Central memory CD8-positive, alpha-beta T cell (primary cell): ENCODE data around the gene MAGEC2.

Experiments
- ATAC-seq: fragments of 150-1000 bp; cut with Tn5 transposase; replicated peaks from 2 replicates; pipeline ENCODE4 v1.10.0; 2022; ENCODE audit warnings: mild to moderate bottlenecking, moderate FRiP score, moderate number of reproducible peaks; ENCODE audit not compliant: poor library complexity, severe bottlenecking; ENCODE audit errors: extremely low read depth
- DNase-seq, 2 donors: peaks; one replicate each; pipeline ENCODE4 v3.0.0; 2021; ENCODE audit warnings: low spot score in 2 of 2
- H3K27ac Mint-ChIP-seq: one replicate; pipeline ENCODE4 v1.8.0; 2022; ENCODE audit warnings: low read depth, mild to moderate bottlenecking, moderate library complexity, mixed read lengths
- H3K27me3 Mint-ChIP-seq: one replicate; pipeline ENCODE4 v1.8.0; 2022; ENCODE audit warnings: mixed read lengths
- H3K36me3 Mint-ChIP-seq: one replicate; pipeline ENCODE4 v1.8.0; 2022; ENCODE audit warnings: mild to moderate bottlenecking, moderate library complexity, mixed read lengths; ENCODE audit not compliant: insufficient read depth
- H3K4me1 Mint-ChIP-seq: one replicate; pipeline ENCODE4 v1.8.0; 2022; ENCODE audit warnings: mixed read lengths
- H3K4me3 Mint-ChIP-seq: one replicate; pipeline ENCODE4 v1.8.0; 2022; ENCODE audit warnings: mild to moderate bottlenecking, moderate library complexity, mixed read lengths
- H3K9me3 Mint-ChIP-seq: one replicate; pipeline ENCODE4 v1.8.0; 2022; ENCODE audit warnings: mixed read lengths

MAGEC2 gene

GRCh38 chrX:142204522-142205433 lies at the start of gene MAGEC2:
Gene MAGEC2, minus strand, starts transcription at chrX:142205290. Its CDS starts 1,303 bp downstream, at chrX:142203987.
- ATAC-seq (no peak), DNase-seq (no peak)
- no peaks in the 10 kb centered on the region for H3K4me1 Mint-ChIP-seq
- H3K36me3 Mint-ChIP-seq: no peaks in the 10 kb centered on the region
- no peaks in the 10 kb centered on the region for H3K9me3 Mint-ChIP-seq
- H3K27ac Mint-ChIP-seq: no peak within 1 kb of the TSS
- no peaks in the 10 kb centered on the region for H3K27me3 Mint-ChIP-seq
- H3K4me3 Mint-ChIP-seq: no peak within 1 kb of the TSS

DNA sequence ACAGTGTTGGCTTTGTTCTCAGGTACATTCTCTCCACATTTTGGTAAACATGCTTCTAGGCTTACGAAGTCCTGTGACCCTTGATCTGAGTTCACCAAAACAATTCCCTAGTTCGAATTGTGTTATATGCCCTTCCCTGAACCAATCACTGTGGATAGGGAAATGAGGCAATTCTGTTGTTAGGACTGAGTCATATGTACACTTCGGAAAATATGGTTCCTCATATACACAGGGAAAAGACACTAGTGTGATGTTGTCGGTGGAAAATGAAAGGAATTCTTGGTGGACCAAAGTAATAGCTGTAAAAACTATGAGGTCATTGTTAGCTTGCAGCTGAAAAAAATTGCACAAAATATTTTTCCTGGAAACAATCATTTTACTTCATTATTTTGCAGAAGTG lies 46.6 kb upstream of the MAGEC2 start:
- Mint-ChIP-seq H3K9me3 (peaks cover 2% of the 10 kb centered on the region), H3K36me3 (no peaks in the 10 kb centered on the region), H3K27ac (no peak overlapping the region), H3K4me1 (no peaks in the 10 kb centered on the region), H3K4me3 (no peak overlapping the region), H3K27me3 (no peaks in the 10 kb centered on the region)
- DNase-seq (no peak), ATAC-seq (no peak)

DNA sequence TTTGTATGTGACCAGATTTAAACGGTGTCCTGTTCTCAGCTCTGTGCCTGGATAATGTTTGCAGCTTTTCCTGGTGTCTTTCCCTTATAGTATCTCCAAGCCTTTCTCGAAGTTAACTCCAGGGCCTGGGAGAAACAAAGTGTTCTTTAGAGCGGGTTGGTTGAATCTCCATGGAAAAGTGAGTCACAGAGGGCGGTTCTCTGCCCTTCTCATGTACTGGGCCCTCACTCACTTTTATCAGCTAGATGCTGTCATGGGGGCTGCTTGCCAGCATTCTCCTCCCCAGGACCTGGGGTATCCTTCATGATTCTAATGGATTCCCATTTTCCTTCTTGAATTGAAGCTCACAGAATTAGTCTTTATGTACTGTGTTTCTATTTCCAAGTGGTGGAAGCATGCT lies 46.1 kb upstream of the MAGEC2 start:
- H3K27me3 Mint-ChIP-seq: no peaks in the 10 kb centered on the region
- no peaks in the 10 kb centered on the region for H3K9me3 Mint-ChIP-seq
- no peak overlapping the region for H3K4me3 Mint-ChIP-seq
- no peak overlapping the region for H3K27ac Mint-ChIP-seq
- DNase-seq (no peak), ATAC-seq (no peak)
- no peaks in the 10 kb centered on the region for H3K4me1 Mint-ChIP-seq
- H3K36me3 Mint-ChIP-seq: no peaks in the 10 kb centered on the region

DNA sequence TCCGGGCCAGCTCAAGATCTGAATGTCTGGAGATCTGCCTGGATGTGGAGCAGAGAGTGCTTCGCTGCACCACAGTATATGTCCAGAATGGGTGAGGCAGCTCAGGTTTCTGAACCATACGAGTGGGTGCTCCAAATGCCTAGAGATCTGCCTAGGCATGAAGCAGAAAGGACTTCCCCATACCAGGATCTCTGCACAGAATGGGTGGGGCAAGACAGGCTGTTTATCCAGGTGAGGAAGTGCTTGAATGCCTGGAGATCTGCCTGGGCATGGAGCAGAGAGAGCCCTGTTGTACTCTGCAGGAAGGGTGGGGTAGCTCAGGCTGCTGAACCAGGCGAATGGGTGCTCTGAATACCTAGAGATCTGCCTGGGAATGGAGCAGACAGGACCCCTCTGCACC lies 45.4 kb upstream of the MAGEC2 start:
- no peak for ATAC-seq
- Mint-ChIP-seq H3K27ac (no peak overlapping the region), H3K4me1 (no peaks in the 10 kb centered on the region), H3K36me3 (no peaks in the 10 kb centered on the region), H3K27me3 (no peaks in the 10 kb centered on the region), H3K4me3 (no peak overlapping the region), H3K9me3 (no peaks in the 10 kb centered on the region)
- DNase-seq: no peak

DNA sequence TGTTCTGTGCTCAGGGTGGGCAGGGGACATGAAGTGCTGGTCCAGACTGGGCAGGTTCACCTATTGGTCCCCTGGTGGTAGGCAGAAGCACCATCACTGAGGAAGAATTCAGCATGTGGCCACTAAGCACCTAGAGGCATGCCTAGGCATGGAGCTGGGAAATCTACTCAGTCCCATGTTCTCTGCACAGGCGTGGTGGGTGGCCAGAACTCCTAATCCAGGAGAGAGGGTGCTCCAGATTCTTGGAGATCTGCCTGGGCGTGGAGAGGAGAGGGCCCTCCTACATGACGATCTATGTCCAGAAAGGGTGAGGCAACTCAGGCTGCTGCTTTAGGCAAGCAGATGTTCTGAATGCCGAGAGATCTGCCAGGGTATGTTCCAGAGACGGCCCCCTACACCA lies 44.6 kb upstream of the MAGEC2 start:
- Mint-ChIP-seq H3K36me3 (no peaks in the 10 kb centered on the region), H3K4me3 (no peak overlapping the region)

GRCh38 chrX:142244568-142244967 lies 39.5 kb upstream of the MAGEC2 start:
- ATAC-seq (no peak), DNase-seq (no peak)
- Mint-ChIP-seq H3K4me3 (no peak overlapping the region), H3K9me3 (no peaks in the 10 kb centered on the region), H3K27ac (no peak overlapping the region), H3K4me1 (no peaks in the 10 kb centered on the region), H3K36me3 (no peaks in the 10 kb centered on the region), H3K27me3 (no peaks in the 10 kb centered on the region)

More for the DNA sequence above, 44.6 kb upstream of the MAGEC2 start:
- Mint-ChIP-seq H3K4me1 (no peaks in the 10 kb centered on the region), H3K9me3 (no peaks in the 10 kb centered on the region), H3K27ac (no peak overlapping the region), H3K27me3 (no peaks in the 10 kb centered on the region)
- ATAC-seq (no peak), DNase-seq (no peak)

DNA sequence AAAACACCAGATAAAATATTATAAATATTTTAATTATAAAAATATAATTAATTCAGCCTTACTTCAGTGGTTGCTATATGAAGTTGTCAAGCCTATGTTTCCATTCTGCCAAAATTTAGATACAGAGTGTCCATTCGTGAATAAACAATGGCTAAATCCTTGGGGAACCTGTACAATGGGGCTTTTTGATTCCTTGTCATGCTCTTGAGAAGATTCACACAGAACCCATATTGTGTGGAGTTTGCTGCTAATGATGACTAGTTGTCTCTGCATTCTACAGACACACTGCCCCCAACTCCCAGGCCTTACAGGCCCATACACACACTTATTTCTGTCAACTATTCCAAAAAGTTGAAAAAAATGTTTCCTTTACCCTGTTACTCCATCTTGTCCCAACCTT lies 33.4 kb upstream of the MAGEC2 start:
- peaks cover 5% of the 10 kb centered on the region for H3K9me3 Mint-ChIP-seq
- ATAC-seq: no peak
- H3K27me3 Mint-ChIP-seq: no peaks in the 10 kb centered on the region
- H3K4me3 Mint-ChIP-seq: no peak overlapping the region
- H3K36me3 Mint-ChIP-seq: no peaks in the 10 kb centered on the region
- no peak for DNase-seq
- H3K4me1 Mint-ChIP-seq: no peaks in the 10 kb centered on the region
- H3K27ac Mint-ChIP-seq: no peak overlapping the region

- peaks cover 5% of the 10 kb centered on the region for H3K9me3 Mint-ChIP-seq
- no peaks in the 10 kb centered on the region for H3K4me1 Mint-ChIP-seq
- DNase-seq: no peak
- H3K36me3 Mint-ChIP-seq: no peaks in the 10 kb centered on the region
- no peak overlapping the region for H3K27ac Mint-ChIP-seq
- ATAC-seq: no peak
- H3K4me3 Mint-ChIP-seq: no peak overlapping the region
- H3K27me3 Mint-ChIP-seq: no peaks in the 10 kb centered on the region
Measured at GRCh38 chrX:142233400-142233799, 28.3 kb upstream of the MAGEC2 start.

GRCh38 chrX:142214081-142214480 lies 9.0 kb upstream of the MAGEC2 start:
- DNase-seq (no peak), ATAC-seq (no peak)
- Mint-ChIP-seq H3K27me3 (no peaks in the 10 kb centered on the region), H3K4me3 (no peak overlapping the region), H3K9me3 (no peaks in the 10 kb centered on the region), H3K36me3 (no peaks in the 10 kb centered on the region), H3K4me1 (no peaks in the 10 kb centered on the region), H3K27ac (no peak overlapping the region)

DNA sequence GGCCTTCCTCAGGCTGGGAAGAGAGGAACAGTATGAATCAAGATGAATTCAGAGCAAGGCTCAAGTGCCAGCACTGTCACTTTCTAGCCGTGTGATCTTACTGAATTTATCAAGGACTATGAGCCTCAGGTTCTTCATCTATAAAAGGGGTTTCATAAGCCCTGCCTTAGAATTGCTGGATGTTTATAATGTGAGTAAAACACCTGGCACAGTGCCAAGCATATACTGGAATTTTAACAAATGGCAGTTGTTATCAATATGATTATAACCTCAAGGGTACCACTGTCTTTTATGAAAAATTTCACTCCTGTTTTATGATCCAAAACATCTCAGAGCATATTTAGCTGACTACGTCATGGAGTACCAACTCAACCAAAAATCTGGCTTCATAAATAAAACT lies 4.0 kb downstream of the MAGEC2 start:
- no peaks in the 10 kb centered on the region for H3K27me3 Mint-ChIP-seq
- H3K4me3 Mint-ChIP-seq: no peak overlapping the region

DNA sequence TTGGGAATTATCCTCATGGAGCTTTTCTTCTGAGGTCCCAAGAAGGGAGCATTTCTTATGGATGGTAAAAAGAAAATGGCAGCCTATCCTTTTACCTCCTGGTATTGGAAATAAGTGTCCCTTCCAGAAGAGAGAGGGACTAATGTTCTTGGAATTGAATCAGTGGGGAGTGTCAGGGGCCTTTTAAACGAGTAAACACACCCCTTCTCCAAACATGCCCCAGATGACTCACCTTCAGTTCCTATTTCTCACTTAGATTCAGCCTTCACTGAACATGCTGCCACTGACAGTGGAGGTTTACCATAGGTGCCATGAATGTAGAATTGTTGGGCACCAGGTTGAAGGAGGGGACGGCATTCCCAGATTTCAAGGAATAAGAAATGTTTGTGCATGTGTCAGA lies 19.0 kb downstream of the MAGEC2 start:
- DNase-seq: no peak
- no peak overlapping the region for H3K27ac Mint-ChIP-seq
- no peaks in the 10 kb centered on the region for H3K4me1 Mint-ChIP-seq
- ATAC-seq: no peak
- H3K4me3 Mint-ChIP-seq: no peak overlapping the region
- H3K9me3 Mint-ChIP-seq: peaks cover 10% of the 10 kb centered on the region
- no peaks in the 10 kb centered on the region for H3K27me3 Mint-ChIP-seq
- H3K36me3 Mint-ChIP-seq: no peaks in the 10 kb centered on the region

More for the DNA sequence above, 4.0 kb downstream of the MAGEC2 start:
- DNase-seq: no peak
- no peaks in the 10 kb centered on the region for H3K36me3 Mint-ChIP-seq
- no peak for ATAC-seq
- no peak overlapping the region for H3K27ac Mint-ChIP-seq
- peaks cover 5% of the 10 kb centered on the region for H3K9me3 Mint-ChIP-seq
- H3K4me1 Mint-ChIP-seq: no peaks in the 10 kb centered on the region

DNA sequence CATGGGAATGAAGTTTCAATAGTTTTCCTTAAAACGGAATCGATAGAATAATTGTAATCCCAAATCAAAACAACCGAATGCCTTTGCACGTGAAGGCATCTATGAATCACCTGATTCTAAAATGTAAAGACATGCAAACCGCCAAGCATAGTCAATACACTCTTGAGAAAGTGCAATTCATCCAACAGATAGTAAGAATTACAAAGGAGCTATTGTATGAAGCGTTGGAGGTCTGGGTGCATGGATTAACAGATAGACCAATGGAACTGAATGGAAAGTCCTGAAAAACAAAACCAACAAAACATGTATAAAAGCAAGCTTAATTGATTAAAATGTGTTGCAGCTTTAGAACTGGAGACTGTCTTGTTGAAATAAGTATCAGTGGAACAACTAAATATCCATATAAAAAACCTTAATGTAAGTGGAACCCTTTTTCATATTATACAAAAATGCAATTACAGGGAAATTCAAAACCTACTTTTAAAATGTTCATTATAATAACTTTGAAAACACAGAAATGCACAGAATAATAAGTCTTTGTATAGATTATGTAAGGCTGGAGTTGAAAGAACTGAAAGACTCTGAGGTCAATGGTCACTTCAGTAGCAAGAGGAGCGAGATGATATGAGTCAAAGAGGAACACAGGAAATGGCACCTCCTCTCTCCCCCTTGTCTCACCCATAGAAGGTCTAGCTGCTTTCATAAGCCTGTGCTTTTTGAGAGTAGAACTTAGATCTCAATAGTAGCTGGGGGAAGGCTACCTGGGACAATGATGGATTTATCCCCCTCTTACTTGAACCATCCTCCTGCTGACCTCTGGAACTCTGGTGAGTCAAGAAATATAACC lies 20.1 kb downstream of the MAGEC2 start:
- no peak for ATAC-seq
- no peaks in the 10 kb centered on the region for H3K4me1 Mint-ChIP-seq

GRCh38 chrX:142156567-142156966 lies 48.5 kb downstream of the MAGEC2 start:
- Mint-ChIP-seq H3K4me3 (no peak overlapping the region), H3K27ac (no peak overlapping the region), H3K27me3 (no peaks in the 10 kb centered on the region), H3K36me3 (no peaks in the 10 kb centered on the region), H3K9me3 (peaks cover 11% of the 10 kb centered on the region), H3K4me1 (no peaks in the 10 kb centered on the region)
- no peak for DNase-seq
- no peak for ATAC-seq

More for the DNA sequence above, 20.1 kb downstream of the MAGEC2 start:
- DNase-seq: no peak
- Mint-ChIP-seq H3K9me3 (peaks cover 10% of the 10 kb centered on the region), H3K27me3 (no peaks in the 10 kb centered on the region), H3K36me3 (peaks cover 1% of the 10 kb centered on the region), H3K27ac (no peak overlapping the region), H3K4me3 (no peak overlapping the region)
